NK-92 treated with Interleukin-12 subunit alpha and Interleukin-12 subunit beta, amount 100 ng/mL, for 24 hours (cell line): Measurements from ENCODE around the gene NOSIP.

Experiments used
- DNase-seq: peaks from one replicate; lab custom pipeline; 2025; lab: John Stamatoyannopoulos, UW

The NOSIP gene

GRCh38 chr19:49546825-49547565, 33.4 kb downstream of the NOSIP start:
- peak; percentile 31 for DNase-seq

- no peak for DNase-seq
These were observed 36.2 kb downstream of the NOSIP start for GRCh38 chr19:49544154-49544553.

GRCh38 chr19:49543032-49543431, 37.3 kb downstream of the NOSIP start:
- no peak for DNase-seq

GRCh38 chr19:49542446-49542845, 37.9 kb downstream of the NOSIP start:
- DNase-seq, result no peak

- no peak for DNase-seq
These were observed 38.4 kb downstream of the NOSIP start for GRCh38 chr19:49541914-49542313.

- DNase-seq, result no peak
These were observed 41.0 kb downstream of the NOSIP start for GRCh38 chr19:49539192-49539952.

- no peak for DNase-seq
These were observed 41.7 kb downstream of the NOSIP start for GRCh38 chr19:49538643-49539042.

GRCh38 chr19:49536921-49537462, 43.4 kb downstream of the NOSIP start:
- DNase-seq, result no peak

- DNase-seq, result no peak
These were observed 45.5 kb downstream of the NOSIP start for GRCh38 chr19:49534632-49535385.

- no peak for DNase-seq
These were observed 46.5 kb downstream of the NOSIP start for GRCh38 chr19:49533551-49534488.

- DNase-seq, result no peak
These were observed 49.6 kb downstream of the NOSIP start for GRCh38 chr19:49530708-49531107.

GRCh38 chr19:49528211-49528771, 52.1 kb downstream of the NOSIP start:
- no peak for DNase-seq

- no peak for DNase-seq
These were observed 55.4 kb downstream of the NOSIP start for GRCh38 chr19:49524812-49525455.

- DNase-seq, result no peak
These were observed 59.5 kb downstream of the NOSIP start for GRCh38 chr19:49520705-49521319.

GRCh38 chr19:49518033-49518432, 62.3 kb downstream of the NOSIP start:
- no peak for DNase-seq

- DNase-seq, result no peak
These were observed 64.6 kb downstream of the NOSIP start for GRCh38 chr19:49515767-49516166.

GRCh38 chr19:49514151-49514550, 66.2 kb downstream of the NOSIP start:
- no peak for DNase-seq

GRCh38 chr19:49513746-49514118, 66.6 kb downstream of the NOSIP start:
- no peak for DNase-seq

GRCh38 chr19:49512970-49513745, 67.2 kb downstream of the NOSIP start:
- no peak for DNase-seq
